HUES48 (cell line): ENCODE results near the gene SLC39A13.
A peak's percentile ranks its signal among the peaks of the same experiment; 100 is the strongest.

Experiments used
- H3K27ac ChIP-seq: one replicate; pipeline ENCODE4 v1.7.0; 2013; ENCODE audit warnings: low read depth, low read length, inconsistent platforms
- H3K27me3 ChIP-seq: 2 replicates; pipeline ENCODE4 v1.6.1; 2013; ENCODE audit warnings: mild to moderate bottlenecking, low read length; ENCODE audit not compliant: control insufficient read depth, insufficient read depth
- H3K36me3 ChIP-seq: 2 replicates; pipeline ENCODE4 v1.6.1; 2013; ENCODE audit warnings: low read length; ENCODE audit not compliant: control insufficient read depth, insufficient read depth
- H3K4me1 ChIP-seq: 2 replicates; pipeline ENCODE4 v1.6.1; 2013; ENCODE audit warnings: mild to moderate bottlenecking, low read length; ENCODE audit not compliant: control insufficient read depth, insufficient read depth
- H3K4me3 ChIP-seq: 2 replicates; pipeline ENCODE4 v1.5.1; 2013; ENCODE audit warnings: mild to moderate bottlenecking, low read depth, low read length
- H3K9ac ChIP-seq: 2 replicates; pipeline ENCODE4 v1.6.1; 2013; ENCODE audit warnings: mild to moderate bottlenecking, low read depth, low read length, moderate library complexity
- H3K9me3 ChIP-seq: 2 replicates; pipeline ENCODE4 v1.6.1; 2013; ENCODE audit warnings: low read length; ENCODE audit not compliant: control insufficient read depth, insufficient read depth

Gene SLC39A13

DNA sequence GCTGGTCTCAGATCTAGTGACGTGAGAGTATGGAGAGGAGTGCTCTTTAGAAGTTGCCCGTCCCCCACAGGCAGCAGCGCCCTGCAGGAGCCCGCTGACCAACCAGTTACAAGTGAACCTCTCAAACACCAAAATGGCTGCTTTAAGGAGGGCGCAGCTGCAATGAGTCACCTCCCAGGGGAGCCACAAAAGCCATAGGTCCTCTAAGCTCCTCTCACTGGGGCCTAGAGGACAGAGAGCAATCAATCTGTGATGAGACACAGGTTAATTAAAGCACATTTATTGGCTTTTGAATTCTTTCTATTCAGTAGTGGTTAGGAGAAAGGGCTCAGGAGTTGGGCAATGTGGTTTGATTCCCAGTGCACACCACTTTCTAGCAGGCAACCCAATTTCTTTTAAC, 56.1 kb downstream of the SLC39A13 start:
- Histone ChIP-seq H3K27me3 (no peaks in the 10 kb centered on the region), H3K36me3 (peaks cover 26% of the 10 kb centered on the region), H3K27ac (peak overlapping the region; percentile 3), H3K9ac (no peak overlapping the region), H3K4me3 (no peak overlapping the region), H3K4me1 (peaks cover 33% of the 10 kb centered on the region), H3K9me3 (no peaks in the 10 kb centered on the region)
